Stimulated activated CD4-positive, alpha-beta T cell treated with anti-CD3 and anti-CD28 coated beads, TNF-alpha, amount 100 ng/mL, for 24 hours (primary cell): ENCODE results near the gene KLHDC10.
"Not testable (repeated sequence)": the region's sequence is repeated elsewhere in the genome, so short reads cannot be mapped to it uniquely, and the experiment has no call there.

Experiments used
- DNase-seq, 3 experiments: peaks; one replicate each; pipeline ENCODE4 v3.0.0-alpha.2; 2020; ENCODE audit warnings: low read depth in 3 of 3

KLHDC10 gene

GRCh38 chr7:130141161-130141883 is 71.0 kb downstream of the KLHDC10 start:
- DNase-seq = peak; percentile 23 to 32 (median 29)

DNA sequence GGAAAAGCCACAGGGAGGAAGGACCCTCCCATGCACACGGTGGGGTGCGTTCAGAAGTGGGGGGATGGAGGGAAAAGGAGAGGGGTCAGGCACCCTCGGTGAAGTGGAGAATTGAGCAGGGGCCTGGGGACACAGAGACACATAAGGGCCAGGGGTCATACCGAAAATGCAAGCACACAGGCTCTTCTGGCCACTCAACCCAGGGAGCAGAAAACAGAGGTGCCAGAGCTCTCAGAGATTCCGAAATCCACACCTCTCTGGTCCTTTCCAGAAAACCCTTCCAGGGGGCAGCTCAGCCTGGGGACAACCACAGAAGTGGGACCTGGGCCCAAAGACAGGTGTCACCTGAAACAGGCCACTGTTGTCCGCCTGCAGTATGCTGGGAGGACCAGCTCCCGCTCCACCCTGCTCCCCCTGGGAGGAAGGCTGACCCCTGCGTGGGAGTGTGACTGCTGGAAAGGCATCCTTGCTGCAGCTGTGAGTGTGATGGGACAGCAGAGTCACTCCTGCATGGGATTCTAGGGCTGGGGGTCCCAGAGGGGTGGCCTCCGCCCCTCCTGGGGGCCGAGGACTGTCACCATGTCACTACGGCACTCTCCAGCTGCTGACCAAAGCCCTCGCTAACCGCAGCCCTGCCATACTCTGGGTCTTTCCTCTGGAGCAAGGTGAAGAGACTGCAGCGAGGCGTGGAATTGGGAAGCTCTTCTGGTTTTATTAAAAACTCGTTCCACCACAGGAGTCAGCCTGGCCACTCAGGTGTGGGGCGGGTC is 71.7 kb downstream of the KLHDC10 start:
- no peak for DNase-seq

- no peak for DNase-seq
Observed at GRCh38 chr7:130142654-130143333, 72.5 kb downstream of the KLHDC10 start.

GRCh38 chr7:130143334-130143732 is 73.0 kb downstream of the KLHDC10 start:
- DNase-seq = no peak

DNA sequence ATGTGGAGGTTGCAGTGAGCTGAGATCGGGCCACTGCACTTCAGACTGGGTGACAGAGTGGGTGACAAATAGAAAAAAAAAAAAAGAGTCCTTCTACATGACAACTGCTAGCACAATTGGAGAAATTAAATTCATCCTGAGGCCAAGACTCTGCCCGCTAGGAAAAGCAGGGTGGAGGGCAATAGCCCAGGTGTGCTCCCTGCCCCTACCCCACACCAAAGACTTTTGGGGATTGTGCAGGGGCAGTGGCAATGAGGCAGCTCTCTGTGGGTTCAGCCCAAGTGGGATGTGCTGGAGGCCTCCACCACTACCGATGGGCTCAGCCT is 73.6 kb downstream of the KLHDC10 start:
- no peak for DNase-seq

DNA sequence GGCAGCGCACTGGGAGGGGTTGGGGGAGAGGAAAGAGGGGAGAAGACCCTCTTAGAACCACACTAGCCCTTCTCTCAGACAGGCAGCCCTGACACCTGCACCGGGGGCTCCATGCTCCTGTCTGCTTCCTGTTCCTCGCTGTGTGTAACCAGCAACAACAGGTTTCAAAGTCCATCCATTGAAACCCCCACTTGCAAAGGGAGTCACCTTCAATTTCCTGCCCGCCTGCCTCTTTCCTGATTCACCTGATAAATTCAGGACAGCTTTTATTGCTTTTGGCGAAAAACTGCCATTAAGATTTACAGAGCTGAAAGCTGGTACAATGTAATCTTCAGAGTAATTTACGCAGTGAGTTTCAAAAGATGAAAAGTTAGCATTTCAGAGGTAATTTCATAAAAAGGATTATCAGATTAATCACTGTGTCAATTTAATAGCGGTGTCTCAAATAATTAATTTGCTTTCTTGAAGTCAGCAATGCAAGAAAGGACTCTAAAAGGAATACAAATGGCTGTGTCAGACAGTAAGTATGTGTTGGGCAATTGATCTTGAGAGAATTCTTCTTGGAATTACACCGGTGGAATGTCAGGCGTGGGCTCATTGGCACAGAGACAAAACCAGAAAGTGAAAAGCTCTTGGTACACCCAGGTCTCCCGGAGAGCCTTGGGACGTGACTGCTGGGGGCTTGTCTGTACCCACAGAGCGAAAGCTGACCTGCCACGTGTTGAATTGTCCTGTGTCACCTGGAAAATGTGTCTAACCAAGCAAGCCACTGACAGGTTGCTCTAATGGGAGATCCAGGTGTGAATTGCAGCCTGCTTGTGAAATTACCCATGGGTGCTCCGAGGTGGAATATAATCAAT is 74.2 kb downstream of the KLHDC10 start:
- no peak for DNase-seq

DNA sequence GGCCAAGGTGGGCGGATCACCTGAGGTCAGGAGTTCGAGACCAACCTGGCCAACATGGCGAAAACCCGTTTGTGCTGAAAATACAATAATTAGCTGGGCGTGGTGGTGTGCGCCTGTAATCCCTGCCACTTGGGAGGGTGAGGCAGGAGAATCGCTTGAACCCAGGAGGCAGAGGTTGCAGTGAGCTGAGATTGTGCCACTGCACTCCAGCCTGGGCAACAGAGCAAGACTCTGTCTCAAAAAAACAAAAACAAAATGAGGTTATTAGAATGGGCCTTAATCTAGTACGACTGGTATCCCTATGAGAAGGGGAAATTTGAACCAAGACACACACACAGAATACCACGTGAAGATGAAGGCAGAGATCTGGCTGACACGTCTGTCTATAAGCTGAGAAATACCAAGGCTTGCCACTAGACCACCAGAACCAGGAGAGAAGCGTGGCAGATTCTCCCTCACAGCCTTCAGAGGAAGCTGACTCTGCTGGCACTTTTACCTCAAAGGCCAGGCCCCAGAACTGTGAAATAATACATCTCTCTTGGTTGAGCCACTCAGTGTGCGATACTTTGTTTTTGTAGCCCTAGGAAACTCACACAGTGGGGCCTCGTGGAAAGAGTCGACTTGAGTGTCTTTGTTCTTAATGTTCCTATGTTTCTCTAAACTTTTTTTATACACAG is 75.2 kb downstream of the KLHDC10 start:
- DNase-seq = no peak

DNA sequence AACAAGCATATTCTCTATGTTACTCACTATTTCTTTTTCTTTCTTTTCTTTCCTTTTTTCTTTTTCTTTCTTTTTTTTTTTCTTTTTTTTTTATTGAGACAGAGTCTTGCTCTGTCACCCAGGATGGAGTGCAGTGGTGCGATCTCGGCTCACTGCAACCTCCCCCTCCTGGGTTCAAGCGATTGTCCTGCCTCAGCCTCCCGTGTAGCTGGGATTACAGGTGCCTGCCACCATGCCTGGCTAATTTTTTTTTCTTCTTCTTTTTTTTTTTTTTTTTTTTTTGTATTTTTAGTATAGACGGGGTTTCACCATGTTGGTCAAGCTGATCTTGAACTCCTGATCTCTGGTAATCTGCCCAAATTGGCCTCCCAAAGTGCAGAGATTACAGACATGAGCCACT is 75.8 kb downstream of the KLHDC10 start:
- DNase-seq = not testable (repeated sequence)

GRCh38 chr7:130146693-130147405 is 76.5 kb downstream of the KLHDC10 start:
- DNase-seq = no peak

GRCh38 chr7:130147710-130148325 is 77.5 kb downstream of the KLHDC10 start:
- DNase-seq = no peak

GRCh38 chr7:130148561-130148960 is 78.2 kb downstream of the KLHDC10 start:
- DNase-seq = no peak

GRCh38 chr7:130149281-130150139 is 79.2 kb downstream of the KLHDC10 start:
- no peak for DNase-seq

DNA sequence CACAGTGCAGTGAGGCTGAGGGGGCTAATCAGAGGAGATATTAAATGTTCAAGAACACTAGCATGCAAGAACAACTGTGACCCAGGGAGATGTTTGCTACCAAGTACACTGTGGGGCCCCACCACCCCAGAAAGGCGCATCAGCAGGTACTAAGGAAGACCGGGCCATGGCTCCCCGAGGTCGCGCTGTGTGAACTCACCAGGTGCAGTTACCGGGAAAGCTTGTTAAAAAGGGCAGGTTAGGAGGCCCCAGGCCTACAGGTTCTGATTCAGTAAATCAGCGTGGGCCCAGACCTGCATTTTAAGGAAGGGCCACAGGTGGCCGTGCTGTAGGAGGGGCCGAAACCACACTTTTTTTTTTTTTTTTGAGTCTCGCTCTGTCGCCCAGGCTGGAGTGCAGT is 80.3 kb downstream of the KLHDC10 start:
- no peak for DNase-seq

DNA sequence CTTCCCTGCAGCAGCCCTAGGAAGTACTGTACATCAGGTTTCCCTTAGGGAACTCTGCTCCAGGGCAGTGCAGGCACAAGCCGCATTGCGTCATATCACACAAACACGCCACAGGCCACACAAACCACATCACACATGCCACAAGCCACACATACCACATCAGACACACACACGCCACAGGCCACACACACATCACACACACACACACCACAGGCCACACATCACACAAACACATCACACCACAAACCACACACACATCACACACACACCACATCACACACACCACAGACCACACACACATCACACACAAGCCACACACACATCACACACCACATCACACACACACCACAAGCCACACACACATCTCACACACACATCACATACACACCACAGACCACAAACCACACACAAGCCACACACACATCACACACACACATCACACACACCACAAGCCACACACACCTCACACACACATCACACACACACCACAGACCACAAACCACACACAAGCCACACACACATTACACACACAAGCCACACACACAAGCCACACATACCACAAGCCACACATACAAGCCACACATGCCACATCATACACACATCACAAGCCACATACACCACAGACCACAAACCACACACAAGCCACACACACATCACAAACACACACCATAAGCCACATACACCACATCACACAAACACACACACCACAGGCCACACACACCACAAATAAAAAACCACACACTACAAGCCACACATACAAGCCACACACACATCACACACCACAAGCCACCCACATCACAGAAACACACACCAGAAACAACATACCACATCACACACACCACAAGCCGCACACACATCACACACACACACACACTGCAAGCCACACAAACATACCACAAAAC is 81.5 kb downstream of the KLHDC10 start:
- peak in 1 of 3 experiments; percentile 30 for DNase-seq

DNA sequence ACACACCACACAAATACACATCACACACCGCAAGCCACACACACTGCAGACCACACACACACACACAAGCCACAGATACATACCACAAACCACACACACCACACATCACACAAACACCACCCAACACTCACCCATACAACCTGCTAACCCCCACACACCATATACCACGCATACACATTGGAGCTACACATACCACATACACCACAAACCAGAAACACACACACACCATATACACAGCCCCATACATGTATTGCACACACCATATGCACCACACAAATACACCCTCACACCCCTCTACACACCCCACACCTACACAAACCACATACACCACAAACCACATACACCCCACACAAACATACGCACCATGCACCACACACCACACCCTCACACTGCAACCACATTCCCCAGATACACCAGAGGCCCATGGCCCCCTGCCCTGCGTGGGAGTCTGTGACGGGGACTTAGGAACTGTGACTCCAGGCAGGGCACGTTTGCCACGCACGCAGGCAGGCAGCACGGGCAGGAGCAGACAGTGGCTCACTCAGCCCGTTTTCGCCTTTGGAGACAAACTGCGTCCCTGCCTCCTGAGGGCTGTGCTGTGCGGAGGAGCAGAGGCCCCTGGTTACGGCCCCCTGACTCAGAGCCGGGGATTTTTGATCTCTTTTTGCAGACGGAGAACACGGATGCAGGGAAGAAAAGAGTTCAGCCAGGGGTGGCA is 82.3 kb downstream of the KLHDC10 start:
- peak in 1 of 3 experiments; percentile 18 for DNase-seq

GRCh38 chr7:130153211-130153908 is 83.0 kb downstream of the KLHDC10 start:
- no peak for DNase-seq

- no peak for DNase-seq
Observed at GRCh38 chr7:130154131-130154500, 83.8 kb downstream of the KLHDC10 start.
